Non-pigmented ciliary epithelial cell (primary cell): ENCODE data around the gene GPNMB.

Source experiments
- DNase-seq: peaks from one replicate; pipeline ENCODE4 v3.0.0-alpha.2; 2010; ENCODE audit warnings: low read depth

The GPNMB gene

DNA sequence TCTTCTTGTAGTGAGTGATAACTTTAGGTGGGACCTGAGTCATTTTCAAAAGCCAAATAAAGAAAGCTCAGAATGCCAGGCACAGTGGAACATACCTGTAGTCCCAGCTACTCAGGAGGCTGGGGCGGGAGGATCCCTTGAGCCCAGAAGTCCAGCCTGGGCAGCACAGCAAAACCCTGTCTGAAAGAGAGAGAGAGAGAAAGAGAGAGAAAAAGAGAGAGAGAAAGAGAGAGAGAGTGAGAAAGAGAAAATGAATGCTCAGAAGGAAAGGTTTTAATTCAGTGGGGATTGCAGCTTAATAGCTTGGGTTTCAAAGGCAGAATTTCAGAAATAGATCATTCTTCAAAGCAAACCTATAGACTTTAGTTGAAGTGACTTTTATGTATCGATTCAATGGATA is 25.7 kb downstream of the GPNMB start:
- DNase-seq: no peak

- peak; percentile 87 for DNase-seq
Measured at GRCh38 chr7:23273141-23273599, 26.6 kb downstream of the GPNMB start.

GRCh38 chr7:23275912-23276311 is 29.3 kb downstream of the GPNMB start:
- no peak for DNase-seq

GRCh38 chr7:23276376-23276775 is 29.8 kb downstream of the GPNMB start:
- no peak for DNase-seq

DNA sequence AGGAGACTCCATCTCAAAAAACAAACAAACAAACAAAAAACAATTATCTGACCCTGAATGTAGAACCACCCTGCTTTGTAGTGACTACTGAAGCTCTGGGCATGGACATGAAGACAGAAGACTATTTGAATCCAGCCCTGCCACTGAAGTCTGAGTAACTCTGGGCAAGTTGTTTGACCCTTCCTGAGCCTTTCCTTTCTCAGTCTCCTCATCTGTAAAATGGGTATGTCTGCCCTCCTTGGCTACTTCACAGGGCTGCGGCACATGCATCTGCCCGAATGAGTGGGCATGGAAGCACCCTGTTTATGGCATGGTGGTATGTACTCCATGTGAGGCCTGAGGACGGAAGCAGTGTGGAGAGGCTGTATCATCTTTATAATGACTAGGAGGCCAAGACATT is 30.4 kb downstream of the GPNMB start:
- DNase-seq: no peak

DNA sequence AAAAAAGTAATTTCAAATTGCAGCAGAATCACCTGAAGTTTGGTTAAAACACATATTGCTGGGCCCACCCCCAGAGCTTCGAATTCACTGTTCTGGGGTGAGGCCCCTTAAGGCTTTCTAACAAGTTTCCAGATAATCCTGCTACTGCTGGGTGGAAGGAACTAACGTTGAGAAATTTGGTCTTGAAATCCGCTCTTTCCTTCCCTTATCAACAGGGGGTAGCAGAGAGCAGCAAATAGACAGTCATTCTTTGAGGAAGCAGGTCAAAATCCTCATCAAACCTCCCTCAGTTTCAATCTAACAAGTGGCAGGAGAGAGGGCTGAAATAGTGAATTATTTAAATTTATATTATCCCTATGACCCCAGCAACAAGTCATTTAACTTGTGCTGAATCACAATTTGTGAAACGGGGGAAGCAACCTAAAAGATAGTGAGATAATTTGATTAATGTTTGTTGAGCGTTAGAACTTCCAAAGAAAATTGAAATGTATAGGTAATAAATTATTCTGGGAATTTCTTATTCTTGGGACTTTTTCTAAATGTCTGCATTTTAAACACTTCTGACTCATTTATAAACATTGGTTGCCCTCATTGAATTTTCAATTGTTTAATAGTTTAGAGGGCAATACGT is 30.9 kb downstream of the GPNMB start:
- peak; percentile 37 for DNase-seq

DNA sequence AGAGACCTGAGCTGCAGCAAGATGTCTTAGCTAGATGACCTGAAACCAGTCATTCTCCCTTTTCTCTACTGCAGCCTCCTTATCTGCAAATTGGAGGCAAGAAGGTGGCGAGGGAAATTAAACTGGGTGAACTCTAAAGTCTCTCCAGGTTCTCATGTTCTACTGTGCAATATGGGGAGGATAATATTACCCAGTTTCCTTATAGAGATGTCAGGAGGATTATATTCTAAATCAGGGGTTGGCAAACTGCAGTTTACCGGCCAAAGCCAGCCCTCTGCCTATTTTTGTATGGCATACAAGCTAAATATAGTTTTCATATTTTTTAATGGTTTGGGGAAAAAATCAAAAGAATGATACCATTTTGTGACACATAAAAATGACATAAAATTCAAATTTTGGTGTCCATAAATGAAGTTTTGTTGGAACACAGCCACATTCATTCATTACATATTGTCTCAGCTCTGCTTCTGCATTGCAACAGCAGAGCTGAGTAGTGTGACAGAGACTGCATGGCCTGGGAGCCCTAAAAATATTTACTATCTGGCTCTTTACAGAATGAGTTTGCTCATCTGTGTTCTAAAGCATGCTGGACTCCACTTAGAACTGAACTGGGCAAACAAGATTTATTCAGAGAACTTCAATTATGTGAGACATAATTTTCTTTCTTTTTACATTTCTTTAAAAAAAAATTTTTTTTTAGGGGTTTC is 33.4 kb downstream of the GPNMB start:
- DNase-seq: no peak

DNA sequence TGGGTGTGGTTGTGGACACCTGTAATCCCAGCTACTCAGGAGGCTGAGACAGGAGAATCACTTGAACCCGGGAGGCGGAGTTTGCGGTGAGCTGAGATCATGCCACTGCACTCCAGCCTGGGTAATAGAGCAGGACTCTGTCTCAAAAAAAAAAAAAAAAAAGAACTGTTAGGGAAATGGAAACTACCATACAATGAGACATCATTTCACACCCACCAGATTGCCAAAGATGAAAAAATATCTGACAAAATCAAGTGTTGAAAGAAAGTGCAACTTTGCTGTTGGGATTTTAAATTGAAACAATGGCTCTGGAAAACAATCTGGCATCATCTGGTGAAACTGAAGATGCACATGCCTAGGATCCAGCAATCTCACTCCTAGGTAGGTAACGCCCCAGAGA is 36.5 kb downstream of the GPNMB start:
- DNase-seq: no peak

DNA sequence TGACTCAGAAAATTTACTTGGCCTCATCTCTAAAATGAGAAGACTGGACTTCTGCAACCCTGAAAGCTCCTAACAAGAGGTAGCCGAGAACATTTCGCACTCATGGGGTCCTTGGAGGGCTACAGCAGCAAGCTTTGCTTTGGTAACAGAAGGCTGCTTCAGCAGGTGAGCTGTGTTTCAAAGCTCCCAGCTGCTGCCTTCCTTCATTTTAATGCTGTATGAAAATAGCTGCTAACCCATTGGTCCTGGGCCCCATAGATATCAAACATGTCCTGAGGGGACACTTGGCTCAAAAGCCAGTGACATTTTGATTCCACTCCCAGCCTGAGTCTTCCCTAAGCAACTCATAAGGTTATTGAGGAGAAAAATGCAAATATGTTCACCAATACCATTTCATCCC is 38.3 kb downstream of the GPNMB start:
- DNase-seq: no peak

DNA sequence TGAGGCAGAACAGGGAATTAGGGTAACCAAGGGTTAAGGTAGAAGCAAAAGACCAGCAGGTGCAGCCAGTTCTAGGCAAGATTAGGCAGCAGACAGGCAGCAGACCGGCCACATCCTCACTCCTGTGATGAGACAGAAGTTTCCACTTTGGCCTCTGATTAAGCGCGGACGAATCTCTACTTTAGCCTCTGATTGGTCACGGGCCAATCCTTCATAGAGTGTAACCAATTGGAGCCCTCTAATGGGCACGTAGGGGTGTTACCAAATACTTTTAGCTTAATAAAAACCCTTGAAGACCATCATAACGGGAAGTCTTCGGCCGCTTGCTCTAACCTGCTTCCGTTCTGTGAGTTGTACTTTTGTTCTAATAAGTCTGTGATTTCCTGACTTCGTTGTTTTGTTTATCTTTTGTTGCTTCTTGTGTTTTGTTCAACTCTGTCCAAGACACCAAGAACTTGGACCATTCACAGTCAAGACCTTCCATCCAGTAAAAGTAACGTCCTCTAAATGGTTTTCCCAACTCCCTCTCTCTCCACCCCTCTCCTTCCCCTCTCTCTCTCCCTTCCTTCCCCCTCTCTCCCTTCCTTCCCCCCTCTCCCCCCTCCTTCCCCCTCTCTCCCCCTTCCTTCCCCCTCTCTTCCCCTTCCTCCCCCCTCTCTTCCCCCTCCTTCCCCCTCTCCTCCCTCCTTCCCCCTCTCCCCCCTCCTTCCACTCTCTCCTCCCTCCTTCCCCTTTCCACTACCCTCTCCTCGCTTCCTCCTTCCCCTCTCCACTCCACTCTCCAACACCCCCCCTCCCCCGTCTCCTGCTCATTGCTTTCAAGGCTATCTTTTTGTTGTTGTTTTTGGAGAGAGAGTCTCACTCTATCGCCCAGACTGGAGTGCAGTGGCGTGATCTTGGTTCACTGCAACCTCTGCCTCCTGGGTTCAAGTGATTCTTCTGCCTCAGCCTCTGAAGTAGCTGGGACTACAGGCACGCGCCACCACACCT is 39.4 kb downstream of the GPNMB start:
- DNase-seq: no peak

DNA sequence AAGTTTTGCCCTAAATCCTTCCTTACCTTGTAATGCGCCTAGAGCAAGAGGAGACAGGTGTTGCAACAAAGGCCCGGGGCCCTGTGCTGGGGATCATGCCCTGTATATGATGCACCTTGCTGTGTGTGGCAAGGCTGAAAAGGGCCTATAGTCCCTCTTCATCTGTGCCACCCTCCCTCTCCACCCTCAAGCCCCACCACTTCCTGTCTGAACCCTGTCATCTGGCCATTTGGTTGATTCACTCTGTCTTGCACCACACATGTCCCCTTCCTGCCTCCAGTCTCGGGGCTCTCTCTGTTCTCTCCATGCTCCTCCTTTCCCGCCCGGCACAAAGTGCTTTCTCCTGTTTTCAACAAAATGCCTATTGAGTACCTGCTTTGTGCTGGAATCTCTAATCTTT is 41.0 kb downstream of the GPNMB start:
- no peak for DNase-seq

DNA sequence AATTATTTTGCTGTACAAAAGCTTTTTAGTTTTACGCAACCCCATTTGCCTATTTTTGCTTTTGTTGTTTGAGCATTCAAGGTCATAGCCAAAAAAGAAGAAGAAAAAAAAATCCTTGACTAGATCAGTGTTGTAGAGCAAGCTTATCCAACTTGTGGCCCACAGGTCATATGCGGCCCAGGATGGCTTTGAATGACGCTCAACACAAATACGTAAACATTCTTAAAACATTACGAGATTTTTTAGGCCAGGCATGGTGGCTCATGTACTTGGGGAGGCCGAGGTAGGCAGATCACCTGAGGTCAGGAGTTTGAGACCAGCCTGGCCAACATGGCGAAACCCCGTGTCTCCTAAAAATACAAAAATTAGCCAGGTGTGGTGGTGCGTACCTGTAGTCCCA is 44.4 kb downstream of the GPNMB start:
- DNase-seq: no peak

- DNase-seq: no peak
Measured at GRCh38 chr7:23291957-23292560, 45.5 kb downstream of the GPNMB start.

- DNase-seq: no peak
Measured at GRCh38 chr7:23292623-23293022, 46.0 kb downstream of the GPNMB start.

DNA sequence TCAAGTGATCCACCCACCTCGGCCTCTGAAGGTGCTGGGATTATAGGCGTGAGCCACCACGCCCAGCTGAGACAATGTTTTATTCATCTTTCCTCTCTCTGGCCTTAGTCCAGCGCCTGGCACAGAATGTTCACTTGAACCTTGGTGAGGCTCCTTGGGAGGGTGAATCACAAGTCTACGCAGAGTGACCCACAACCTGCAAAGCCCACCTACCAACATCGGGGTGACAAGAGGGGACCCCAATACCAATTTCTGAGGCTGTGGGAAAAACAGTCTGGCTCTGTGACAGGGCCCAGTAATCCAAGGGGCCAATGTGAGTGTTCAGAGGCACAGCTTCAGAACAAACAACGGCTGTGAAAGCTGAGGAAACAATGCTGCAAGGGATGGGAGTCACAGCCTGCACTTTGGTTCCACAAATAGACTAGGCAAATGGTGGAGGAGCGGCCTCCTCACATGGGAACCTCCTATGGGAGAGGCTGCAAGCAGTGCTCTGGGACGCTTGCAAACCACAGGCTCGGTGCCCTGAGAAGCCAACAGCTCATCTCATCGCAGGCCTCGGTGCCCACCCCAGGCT is 47.0 kb downstream of the GPNMB start:
- no peak for DNase-seq

DNA sequence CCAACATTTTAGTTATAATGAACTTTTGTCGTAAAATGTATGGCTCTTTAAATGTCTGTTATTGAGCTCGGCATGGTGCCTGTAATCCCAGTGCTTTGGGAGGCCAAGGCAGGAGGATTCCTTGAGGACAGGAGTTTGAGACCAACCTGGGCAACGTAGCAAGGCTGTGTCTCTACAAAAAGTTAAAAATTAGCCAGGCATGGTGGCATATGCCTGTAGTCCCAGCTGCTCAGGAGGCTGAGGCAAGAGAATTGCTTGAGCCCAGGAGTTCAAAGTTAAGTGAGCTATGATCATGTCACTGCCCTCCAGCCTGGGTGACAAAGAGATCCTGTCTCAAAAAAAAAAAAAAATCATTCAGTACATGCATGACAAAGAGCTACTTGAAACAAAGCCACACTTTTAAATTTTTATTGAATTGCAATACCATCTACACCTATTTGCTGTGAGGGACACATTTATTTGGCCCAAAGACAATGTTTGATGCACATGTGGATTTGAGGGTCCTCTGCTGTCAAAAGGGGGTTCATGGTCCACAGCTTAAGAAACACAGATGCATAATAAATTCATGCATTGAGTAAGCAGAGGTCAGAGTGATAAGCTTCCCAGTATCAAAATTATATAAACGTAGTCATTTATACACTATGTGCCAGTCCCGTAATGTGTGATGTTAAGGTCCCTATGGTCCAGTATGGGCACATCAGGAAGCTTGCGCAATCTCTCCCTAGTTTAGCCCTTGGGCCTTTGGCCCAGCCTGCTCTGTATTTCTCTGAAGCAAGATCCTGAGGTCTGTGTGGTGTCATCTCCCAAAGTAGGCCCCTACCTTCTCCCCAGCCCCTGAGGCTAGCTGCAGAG is 48.2 kb downstream of the GPNMB start:
- no peak for DNase-seq

GRCh38 chr7:23295401-23295697 is 48.8 kb downstream of the GPNMB start:
- no peak for DNase-seq

GRCh38 chr7:23298141-23298881 is 51.7 kb downstream of the GPNMB start:
- DNase-seq: peak; percentile 36

GRCh38 chr7:23298885-23299769 is 52.6 kb downstream of the GPNMB start, which contains the start of gene MALSU1:
TSS of gene MALSU1 (plus strand) at chr7:23299339. CDS start at chr7:23299353, 14 bp downstream.
- DNase-seq: peak; percentile 85
